CD1c-positive myeloid dendritic cell (primary cell): ENCODE data around the gene NSMCE1.

ENCODE experiments used
- DNase-seq: peaks from one replicate; pipeline ENCODE4 v3.0.0-alpha.2; 2016; ENCODE audit errors: extremely low spot score

The NSMCE1 gene

DNA sequence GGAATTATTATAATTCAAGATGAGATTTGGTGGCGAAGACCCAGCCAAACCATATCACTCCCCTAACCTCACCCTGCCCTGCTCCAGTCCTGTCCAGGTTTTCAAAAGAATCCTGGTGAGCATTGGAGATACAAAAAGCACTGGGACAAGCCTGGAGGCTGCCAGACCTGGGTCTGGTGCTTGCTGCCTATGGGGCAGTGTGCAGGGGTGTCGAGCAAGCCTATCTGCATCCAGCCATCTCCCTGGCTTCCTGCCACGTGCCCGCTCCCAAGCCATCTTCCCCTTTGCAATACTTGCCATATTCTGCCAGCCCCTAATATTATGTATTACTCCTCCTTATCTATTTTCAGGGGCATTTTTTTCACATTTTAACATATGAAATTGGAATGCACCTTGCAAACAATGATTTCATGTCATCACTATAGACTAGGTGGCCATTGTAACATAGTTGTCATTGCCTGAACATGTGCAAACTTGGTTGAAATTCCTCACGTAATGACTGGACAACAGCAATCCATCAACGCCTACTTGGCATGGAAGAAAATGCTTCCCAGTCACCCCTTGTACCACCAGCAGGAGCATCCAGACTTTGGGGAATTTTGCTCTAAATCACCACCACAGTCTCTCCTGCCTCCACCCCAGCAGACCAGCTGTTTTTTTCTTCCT, 73.4 kb downstream of the NSMCE1 start:
- no peak for DNase-seq

- no peak for DNase-seq
These were observed 75.1 kb downstream of the NSMCE1 start for GRCh38 chr16:27193300-27193990.

GRCh38 chr16:27191352-27191924, 77.1 kb downstream of the NSMCE1 start:
- DNase-seq, result no peak

DNA sequence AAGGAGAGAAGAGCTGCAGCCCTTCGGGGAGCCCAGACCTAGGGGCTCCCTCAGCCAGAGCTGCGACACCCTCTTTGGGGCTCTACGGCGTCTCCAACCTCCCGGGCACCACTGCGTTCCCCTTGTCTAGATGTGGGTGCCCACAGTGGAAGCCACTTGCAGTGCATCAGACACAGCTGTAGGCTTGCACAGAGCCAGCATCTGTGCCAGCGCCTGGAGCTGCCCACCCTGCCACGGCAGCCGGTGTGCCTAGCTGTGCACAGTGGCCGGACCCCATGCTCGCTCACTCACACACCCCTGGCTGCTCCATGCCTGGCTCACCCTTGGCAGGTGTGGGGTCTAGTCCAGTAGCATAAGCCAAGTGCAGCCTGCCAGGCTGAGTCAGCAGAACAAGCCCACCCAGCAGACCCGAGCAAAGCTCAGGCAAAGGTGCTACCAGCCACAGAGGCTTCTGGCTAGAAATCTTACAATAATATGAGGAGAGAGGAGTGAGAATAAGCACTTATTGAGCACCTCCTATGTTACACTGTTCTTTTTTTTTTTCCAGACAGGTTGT, 78.2 kb downstream of the NSMCE1 start:
- no peak for DNase-seq

DNA sequence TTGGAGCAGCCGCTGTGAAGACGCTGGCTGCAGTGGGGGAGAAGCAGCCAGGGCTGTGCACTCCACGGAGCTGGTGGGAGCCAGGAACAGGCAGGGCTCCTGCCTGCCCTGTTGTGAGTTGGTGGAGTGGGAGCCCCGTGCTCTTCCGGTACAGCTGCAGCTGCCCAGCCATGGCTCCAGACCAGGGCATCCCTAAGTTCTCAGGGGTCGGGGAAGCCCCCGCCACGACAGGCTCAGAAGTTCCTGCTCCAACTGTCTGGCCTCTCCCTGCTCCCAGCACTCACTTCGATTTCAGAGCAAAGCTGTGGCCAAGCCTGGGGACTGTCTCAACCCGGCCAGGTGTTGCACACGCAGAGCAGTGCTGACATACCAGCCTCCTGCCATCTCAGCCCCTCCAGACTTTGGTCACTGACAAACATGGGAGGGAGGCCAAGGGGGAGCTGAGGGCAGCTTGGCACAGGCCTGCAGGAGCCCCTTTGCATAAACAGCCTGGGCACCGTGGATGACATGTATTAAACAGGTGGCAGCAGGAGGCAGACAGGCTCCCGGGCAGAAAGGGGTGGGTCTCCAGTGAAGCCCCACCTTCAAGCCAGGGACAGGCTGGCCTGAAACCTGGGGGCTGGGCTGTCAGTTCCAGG, 79.1 kb downstream of the NSMCE1 start:
- DNase-seq, result no peak

- no peak for DNase-seq
These were observed 79.9 kb downstream of the NSMCE1 start for GRCh38 chr16:27188633-27189032.

DNA sequence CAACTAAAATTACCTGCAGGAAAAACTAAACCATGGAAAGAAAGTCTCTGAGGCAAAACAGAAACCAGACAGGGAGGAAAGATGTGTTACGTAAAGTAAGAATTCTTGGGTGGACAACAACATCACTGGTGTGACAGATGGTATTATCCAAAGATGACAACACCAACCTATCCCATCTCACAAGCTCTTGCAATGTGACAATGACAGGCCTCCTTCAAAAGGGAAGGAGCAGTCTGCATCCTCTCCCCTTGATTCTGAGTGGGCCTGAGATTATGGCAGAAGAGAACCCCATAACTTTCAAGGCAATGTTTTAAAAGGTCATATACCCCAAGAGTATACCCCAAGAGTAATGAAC, 82.8 kb downstream of the NSMCE1 start:
- DNase-seq, result no peak

- no peak for DNase-seq
These were observed 85.6 kb downstream of the NSMCE1 start for GRCh38 chr16:27182906-27183405.

DNA sequence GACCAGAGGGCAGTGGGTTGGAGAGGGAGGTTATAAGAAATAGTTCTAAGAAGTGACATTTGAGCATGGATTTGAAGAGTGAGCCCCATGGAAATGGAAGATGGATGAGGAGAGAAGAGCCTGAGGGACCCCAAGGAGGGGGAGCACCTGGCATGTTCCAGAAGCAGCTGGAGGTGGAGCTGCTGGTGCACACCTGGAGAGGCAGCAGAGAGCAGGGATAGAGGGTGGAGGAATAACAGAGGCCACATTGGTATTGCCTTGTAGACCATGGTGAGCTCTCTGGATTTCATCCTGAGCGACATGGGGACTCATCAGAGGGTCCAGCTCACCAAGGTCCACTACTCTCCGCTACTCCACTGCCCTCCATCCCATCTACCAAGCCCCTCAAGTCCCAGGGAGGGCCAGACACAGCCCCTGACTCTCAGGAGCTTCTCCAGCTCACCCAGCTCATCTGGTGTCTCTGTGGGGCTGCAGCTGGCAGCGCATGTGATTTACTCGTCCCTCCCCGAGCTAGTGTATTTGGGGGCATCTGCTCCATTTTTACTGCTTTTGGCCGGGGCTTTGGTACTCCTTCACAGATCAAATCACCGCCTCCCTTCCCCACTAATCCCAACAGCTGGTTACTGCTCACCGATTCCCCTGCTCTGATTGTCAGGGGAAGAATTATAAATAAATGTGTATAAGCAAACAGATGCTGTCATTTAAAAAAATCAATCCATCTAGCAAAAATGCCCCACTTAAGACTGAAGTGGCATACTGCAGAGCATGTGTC, 87.4 kb downstream of the NSMCE1 start:
- no peak for DNase-seq

DNA sequence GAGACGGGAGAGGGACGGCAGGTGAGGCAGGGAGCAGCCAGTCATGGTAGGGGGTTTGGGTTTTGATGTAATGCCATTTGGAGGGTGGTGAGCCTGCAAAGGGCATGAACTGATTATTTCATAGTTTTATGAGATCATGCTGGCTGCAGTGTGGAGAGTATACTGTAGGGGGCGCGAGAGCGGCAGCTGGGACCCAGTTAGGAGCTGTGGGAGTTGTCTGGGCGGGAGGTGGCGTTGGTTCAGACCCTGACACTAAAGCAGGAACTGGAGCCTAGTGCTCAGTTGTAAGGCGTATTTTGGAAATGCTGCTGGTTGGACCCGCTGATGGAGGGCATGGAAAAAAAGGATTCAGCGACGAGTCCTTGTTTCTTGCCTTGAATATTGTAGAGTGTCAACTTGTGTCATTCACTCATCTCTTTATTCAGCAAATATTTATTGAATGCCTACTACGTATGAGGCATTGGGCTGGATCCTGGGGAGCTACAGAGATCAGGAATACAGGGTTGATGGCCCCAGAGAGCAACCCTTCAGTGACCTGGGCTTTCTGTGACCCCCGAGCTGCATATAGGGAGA, 89.0 kb downstream of the NSMCE1 start:
- DNase-seq, result peak; percentile 92

DNA sequence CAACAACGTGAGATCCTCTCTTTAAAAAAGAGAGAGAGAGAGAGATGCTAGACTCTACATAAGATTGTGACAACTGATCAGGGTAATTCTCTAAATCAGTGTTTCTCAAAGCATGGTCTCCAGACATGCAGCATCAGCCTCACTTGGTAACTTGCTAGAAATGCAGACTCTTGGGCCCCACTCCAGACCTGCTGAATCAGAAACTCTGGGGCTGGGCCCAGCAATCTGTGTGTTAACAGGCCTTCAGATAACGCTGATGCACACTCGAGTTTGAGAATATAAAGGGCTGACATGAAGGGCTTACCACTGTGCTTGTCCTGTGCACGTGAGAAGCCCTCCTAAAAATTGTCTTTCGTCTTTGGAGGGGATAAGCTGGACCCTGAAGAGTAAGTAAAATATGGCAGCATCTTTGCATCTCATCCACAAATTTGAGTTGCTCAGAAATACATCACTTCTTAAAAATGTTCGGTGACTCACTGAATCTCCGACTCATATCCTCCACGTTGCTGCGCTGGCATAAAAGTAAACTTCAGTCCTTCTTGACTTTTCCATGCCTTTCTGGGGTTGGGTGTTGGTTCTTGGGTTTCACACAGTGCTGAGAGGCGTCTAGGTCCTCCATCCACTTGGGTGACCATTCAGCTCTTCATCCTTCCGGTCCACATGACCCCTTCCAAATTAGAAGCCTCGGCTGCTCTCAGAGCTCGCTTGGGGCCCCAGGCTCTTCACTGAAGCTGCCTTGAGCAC, 91.4 kb downstream of the NSMCE1 start:
- DNase-seq, result no peak

GRCh38 chr16:27175888-27176287, 92.7 kb downstream of the NSMCE1 start:
- DNase-seq, result peak; percentile 12
